ENCODE measurements around the gene CARS2.

The CARS2 gene

GRCh38 chr13:110627761-110628476 is 78.0 kb downstream of the CARS2 start:
- Histone ChIP-seq H3K27ac (ENCODE audit: low read depth, low read length, severe bottlenecking) (peak overlapping the region; percentile 57), H3K36me3 (ENCODE audit: control insufficient read depth, insufficient read depth, low read length) (peaks cover 67% of the 10 kb centered on the region)
- WGBS, 2 experiments (ENCODE audit: insufficient coverage in 2 of 2) = 91 to 93% methylated on average over 11 to 12 of the region's 12 CpGs

DNA sequence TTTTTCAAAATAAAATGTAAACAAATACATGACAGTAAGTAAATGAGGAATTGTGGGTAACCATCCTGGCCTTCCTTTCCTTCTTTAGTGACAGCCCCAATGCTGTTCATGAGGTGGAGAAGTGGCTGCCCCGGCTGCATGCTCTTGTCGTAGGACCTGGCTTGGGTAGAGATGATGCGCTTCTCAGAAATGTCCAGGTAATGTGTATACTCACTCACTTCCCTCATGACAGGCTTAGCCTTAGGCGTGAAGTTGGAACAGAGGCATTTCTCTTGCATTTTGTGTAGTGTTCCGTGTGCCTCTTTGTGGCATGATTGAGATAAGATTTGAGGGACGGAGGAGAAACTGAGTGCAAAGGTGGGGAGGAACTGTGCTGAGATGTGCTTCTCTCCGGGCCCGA is 78.6 kb downstream of the CARS2 start:
- Histone ChIP-seq H3K27ac (ENCODE audit: low read depth, low read length, severe bottlenecking) (no peak overlapping the region), H3K4me1 (ENCODE audit: control insufficient read depth, insufficient read depth, low read length, poor library complexity, severe bottlenecking) (peaks cover 29% of the 10 kb centered on the region), H3K9me3 (ENCODE audit: control insufficient read depth, low read length) (no peaks in the 10 kb centered on the region), H3K36me3 (ENCODE audit: control insufficient read depth, insufficient read depth, low read length) (peaks cover 72% of the 10 kb centered on the region), H3K4me3 (ENCODE audit: extremely low read depth, insufficient read depth, low read length, poor library complexity, severe bottlenecking) (no peak overlapping the region)
- 81 to 91% methylated on average over 4 to 8 of the region's 8 CpGs for WGBS, 2 experiments (ENCODE audit: insufficient coverage in 2 of 2)

More at GRCh38 chr13:110627761-110628476, 78.0 kb downstream of the CARS2 start:
- Histone ChIP-seq H3K9me3 (ENCODE audit: control insufficient read depth, low read length) (no peaks in the 10 kb centered on the region), H3K4me3 (ENCODE audit: extremely low read depth, insufficient read depth, low read length, poor library complexity, severe bottlenecking) (no peak overlapping the region), H3K4me1 (ENCODE audit: control insufficient read depth, insufficient read depth, low read length, poor library complexity, severe bottlenecking) (peaks cover 29% of the 10 kb centered on the region)

- Histone ChIP-seq H3K4me1 (ENCODE audit: control insufficient read depth, insufficient read depth, low read length, poor library complexity, severe bottlenecking) (peaks cover 29% of the 10 kb centered on the region), H3K4me3 (ENCODE audit: extremely low read depth, insufficient read depth, low read length, poor library complexity, severe bottlenecking) (no peak overlapping the region), H3K36me3 (ENCODE audit: control insufficient read depth, insufficient read depth, low read length) (peaks cover 67% of the 10 kb centered on the region), H3K9me3 (ENCODE audit: control insufficient read depth, low read length) (no peaks in the 10 kb centered on the region), H3K27ac (ENCODE audit: low read depth, low read length, severe bottlenecking) (peak overlapping the region; percentile 10)
- WGBS, 2 experiments (ENCODE audit: insufficient coverage in 2 of 2) = 92 to 98% methylated on average over 6 to 8 of the region's 9 CpGs
These were observed 79.4 kb downstream of the CARS2 start for GRCh38 chr13:110626521-110626920.

DNA sequence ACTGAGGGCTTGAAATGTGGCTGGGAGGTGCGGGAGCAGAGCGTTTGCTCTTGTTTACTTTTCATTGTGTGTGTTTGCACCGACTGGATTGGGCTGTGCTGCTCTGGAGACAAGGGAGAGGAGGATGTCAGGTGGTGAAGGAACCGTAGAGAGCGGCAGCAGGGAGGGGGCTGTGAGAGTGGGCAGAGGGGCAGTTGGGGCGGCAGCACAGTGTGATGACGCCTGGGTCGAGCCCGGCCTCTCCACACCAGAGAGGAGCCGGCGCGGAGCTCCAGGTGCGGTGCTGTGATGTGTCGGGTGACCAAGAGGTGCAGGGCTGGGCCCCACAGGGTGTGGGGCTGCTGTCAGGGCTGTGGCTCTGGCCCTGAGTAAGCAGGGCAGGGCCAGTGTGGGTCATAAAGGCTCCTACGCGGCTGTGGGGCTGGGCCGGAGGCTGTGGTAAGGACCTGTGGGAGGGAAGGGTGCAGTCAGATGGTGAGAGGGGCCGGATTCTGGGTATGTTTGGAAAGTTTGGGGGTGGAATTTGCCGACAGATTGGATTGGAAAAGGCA is 80.1 kb downstream of the CARS2 start:
- peaks cover 60% of the 10 kb centered on the region for H3K36me3 ChIP-seq (ENCODE audit: control insufficient read depth, insufficient read depth, low read length)
- no peak overlapping the region for H3K4me3 ChIP-seq (ENCODE audit: extremely low read depth, insufficient read depth, low read length, poor library complexity, severe bottlenecking)
- H3K27ac ChIP-seq (ENCODE audit: low read depth, low read length, severe bottlenecking) = no peak overlapping the region

GRCh38 chr13:110624766-110625756 is 80.9 kb downstream of the CARS2 start:
- 92 to 94% methylated on average over 37 to 39 of the region's 41 CpGs for WGBS, 2 experiments (ENCODE audit: insufficient coverage in 2 of 2)
- no peak overlapping the region for H3K4me3 ChIP-seq (ENCODE audit: extremely low read depth, insufficient read depth, low read length, poor library complexity, severe bottlenecking)
- peaks cover 53% of the 10 kb centered on the region for H3K36me3 ChIP-seq (ENCODE audit: control insufficient read depth, insufficient read depth, low read length)
- H3K4me1 ChIP-seq (ENCODE audit: control insufficient read depth, insufficient read depth, low read length, poor library complexity, severe bottlenecking) = peaks cover 29% of the 10 kb centered on the region
- H3K27ac ChIP-seq (ENCODE audit: low read depth, low read length, severe bottlenecking) = no peak overlapping the region
- no peaks in the 10 kb centered on the region for H3K9me3 ChIP-seq (ENCODE audit: control insufficient read depth, low read length)

More for the DNA sequence above, 80.1 kb downstream of the CARS2 start:
- Histone ChIP-seq H3K9me3 (ENCODE audit: control insufficient read depth, low read length) (no peaks in the 10 kb centered on the region), H3K4me1 (ENCODE audit: control insufficient read depth, insufficient read depth, low read length, poor library complexity, severe bottlenecking) (peaks cover 29% of the 10 kb centered on the region)
- 92 to 93% methylated on average over 13 to 16 of the region's 19 CpGs for WGBS, 2 experiments (ENCODE audit: insufficient coverage in 2 of 2)

GRCh38 chr13:110620596-110620995 is 85.3 kb downstream of the CARS2 start:
- no peak overlapping the region for H3K4me3 ChIP-seq (ENCODE audit: extremely low read depth, insufficient read depth, low read length, poor library complexity, severe bottlenecking)
- peaks cover 31% of the 10 kb centered on the region for H3K36me3 ChIP-seq (ENCODE audit: control insufficient read depth, insufficient read depth, low read length)
- no peaks in the 10 kb centered on the region for H3K9me3 ChIP-seq (ENCODE audit: control insufficient read depth, low read length)
- H3K27ac ChIP-seq (ENCODE audit: low read depth, low read length, severe bottlenecking) = no peak overlapping the region
- WGBS, 2 experiments (ENCODE audit: insufficient coverage in 2 of 2) = 100% methylated on average over 1 of the region's 2 CpGs
- peaks cover 11% of the 10 kb centered on the region for H3K4me1 ChIP-seq (ENCODE audit: control insufficient read depth, insufficient read depth, low read length, poor library complexity, severe bottlenecking)

DNA sequence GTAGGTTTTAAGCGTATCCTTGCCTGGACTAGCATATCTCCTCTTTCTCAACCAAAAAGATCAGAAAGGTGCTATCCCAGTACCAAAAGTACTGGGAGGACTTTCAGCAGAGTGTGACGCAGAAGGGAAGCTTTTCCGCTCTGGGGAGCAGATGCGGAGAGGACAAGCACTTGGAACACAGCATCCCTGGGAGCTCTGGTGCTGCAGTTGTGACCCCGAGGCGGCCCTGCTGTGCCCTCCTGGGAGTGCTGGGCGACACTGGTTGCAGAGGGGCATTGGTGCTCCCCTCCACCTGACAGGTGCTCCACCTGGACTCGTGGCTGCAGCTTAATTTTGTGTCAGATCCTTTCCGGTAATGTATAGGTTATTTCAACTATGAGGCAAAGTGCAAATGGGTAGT is 87.1 kb downstream of the CARS2 start:
- Histone ChIP-seq H3K4me3 (ENCODE audit: extremely low read depth, insufficient read depth, low read length, poor library complexity, severe bottlenecking) (no peak overlapping the region), H3K36me3 (ENCODE audit: control insufficient read depth, insufficient read depth, low read length) (peaks cover 18% of the 10 kb centered on the region), H3K27ac (ENCODE audit: low read depth, low read length, severe bottlenecking) (no peak overlapping the region), H3K4me1 (ENCODE audit: control insufficient read depth, insufficient read depth, low read length, poor library complexity, severe bottlenecking) (peaks cover 8% of the 10 kb centered on the region), H3K9me3 (ENCODE audit: control insufficient read depth, low read length) (no peaks in the 10 kb centered on the region)
- WGBS, 2 experiments (ENCODE audit: insufficient coverage in 2 of 2) = 100% methylated on average over 6 to 7 of the region's 9 CpGs

- H3K27ac ChIP-seq (ENCODE audit: low read depth, low read length, severe bottlenecking) = no peak overlapping the region
- WGBS, 2 experiments (ENCODE audit: insufficient coverage in 2 of 2) = 88 to 98% methylated on average over 5 to 7 of the region's 8 CpGs
- peaks cover 8% of the 10 kb centered on the region for H3K4me1 ChIP-seq (ENCODE audit: control insufficient read depth, insufficient read depth, low read length, poor library complexity, severe bottlenecking)
- H3K4me3 ChIP-seq (ENCODE audit: extremely low read depth, insufficient read depth, low read length, poor library complexity, severe bottlenecking) = no peak overlapping the region
- H3K9me3 ChIP-seq (ENCODE audit: control insufficient read depth, low read length) = no peaks in the 10 kb centered on the region
- H3K36me3 ChIP-seq (ENCODE audit: control insufficient read depth, insufficient read depth, low read length) = peaks cover 18% of the 10 kb centered on the region
These were observed 87.7 kb downstream of the CARS2 start for GRCh38 chr13:110618167-110618566.

- WGBS, 2 experiments (ENCODE audit: insufficient coverage in 2 of 2) = 79 to 83% methylated on average over 5 to 7 of the region's 8 CpGs
- Histone ChIP-seq H3K27ac (ENCODE audit: low read depth, low read length, severe bottlenecking) (no peak overlapping the region), H3K36me3 (ENCODE audit: control insufficient read depth, insufficient read depth, low read length) (peaks cover 11% of the 10 kb centered on the region)
These were observed 88.4 kb downstream of the CARS2 start for GRCh38 chr13:110617321-110618072.

More at GRCh38 chr13:110617321-110618072, 88.4 kb downstream of the CARS2 start:
- peaks cover 8% of the 10 kb centered on the region for H3K4me1 ChIP-seq (ENCODE audit: control insufficient read depth, insufficient read depth, low read length, poor library complexity, severe bottlenecking)
- no peaks in the 10 kb centered on the region for H3K9me3 ChIP-seq (ENCODE audit: control insufficient read depth, low read length)
- no peak overlapping the region for H3K4me3 ChIP-seq (ENCODE audit: extremely low read depth, insufficient read depth, low read length, poor library complexity, severe bottlenecking)

Measured in mesodermal cell (in vitro differentiated cells).